ENCODE data around the gene SLC43A2. TPM values are rescaled to one million over a fixed set of nuclear protein-coding genes. Genes with fewer than 3 reads are reported as not detected.
"Not testable (repeated sequence)": the region's sequence is repeated elsewhere in the genome, so short reads cannot be mapped to it uniquely, and the experiment has no call there.

SLC43A2 gene
- total RNA-seq, 1 experiment from 2014 or later: 6.8 TPM

DNA sequence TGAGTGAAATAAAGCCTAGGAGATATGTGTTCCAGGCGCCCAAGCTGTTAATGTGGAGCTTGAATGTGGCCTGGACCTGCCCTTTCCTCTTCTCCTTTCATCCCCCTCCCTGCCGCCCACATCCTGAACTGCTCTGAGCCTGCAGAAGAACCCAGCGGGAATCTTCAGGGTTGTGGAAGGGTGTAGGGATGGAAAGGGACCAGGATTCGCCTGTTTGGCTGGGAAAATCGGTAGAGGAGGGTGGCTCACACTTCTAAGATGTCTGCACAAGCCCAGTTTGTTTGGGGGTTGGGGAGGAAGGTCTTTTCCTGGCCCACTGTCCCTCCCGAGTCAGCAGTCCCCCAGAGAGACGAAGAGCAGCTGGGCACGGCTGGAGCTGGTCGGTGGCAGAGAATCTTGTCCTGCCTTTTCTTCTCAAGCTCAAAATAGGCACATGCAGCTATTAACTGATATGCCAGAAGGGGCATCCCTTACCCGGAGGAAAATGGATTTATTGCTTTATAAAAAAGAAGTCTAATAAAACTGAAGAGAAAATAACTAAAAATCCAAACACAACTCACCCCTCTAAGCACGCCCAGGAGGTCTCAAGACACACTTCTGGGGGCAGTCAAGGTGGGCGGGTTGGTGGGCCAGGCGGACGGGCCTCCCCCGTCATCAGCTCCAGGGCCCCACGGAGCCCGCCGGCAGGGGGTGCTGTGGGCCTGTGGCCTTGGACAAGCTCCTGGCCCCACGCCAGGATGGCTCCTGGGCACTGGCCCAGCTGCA is 54.5 kb downstream of the SLC43A2 start:
- no peaks in the 10 kb centered on the region for H4K20me1 ChIP-seq (ENCODE audit: insufficient read depth)
- CTCF ChIA-PET: interaction anchor here (0.5 to 1.5 kb wide), 15 partner anchors 16 to 883 kb away, joined by 3 to 28 read pairs (median 3); partner anchors contain the start of genes RILP and SLC43A2
- H3K4me1 ChIP-seq (replicated peaks; ENCODE audit: insufficient read depth): peaks cover 13% of the 10 kb centered on the region
- POLR2A ChIA-PET (ENCODE audit: unreplicated experiment): interaction anchor here (0.6 to 0.8 kb wide), 4 partner anchors 16 to 450 kb away, joined by 3 to 7 read pairs (median 4); no protein-coding TSS in a partner anchor
- H3K27ac ChIP-seq: no peak overlapping the region
- TF ChIP-seq, protein P1, sequence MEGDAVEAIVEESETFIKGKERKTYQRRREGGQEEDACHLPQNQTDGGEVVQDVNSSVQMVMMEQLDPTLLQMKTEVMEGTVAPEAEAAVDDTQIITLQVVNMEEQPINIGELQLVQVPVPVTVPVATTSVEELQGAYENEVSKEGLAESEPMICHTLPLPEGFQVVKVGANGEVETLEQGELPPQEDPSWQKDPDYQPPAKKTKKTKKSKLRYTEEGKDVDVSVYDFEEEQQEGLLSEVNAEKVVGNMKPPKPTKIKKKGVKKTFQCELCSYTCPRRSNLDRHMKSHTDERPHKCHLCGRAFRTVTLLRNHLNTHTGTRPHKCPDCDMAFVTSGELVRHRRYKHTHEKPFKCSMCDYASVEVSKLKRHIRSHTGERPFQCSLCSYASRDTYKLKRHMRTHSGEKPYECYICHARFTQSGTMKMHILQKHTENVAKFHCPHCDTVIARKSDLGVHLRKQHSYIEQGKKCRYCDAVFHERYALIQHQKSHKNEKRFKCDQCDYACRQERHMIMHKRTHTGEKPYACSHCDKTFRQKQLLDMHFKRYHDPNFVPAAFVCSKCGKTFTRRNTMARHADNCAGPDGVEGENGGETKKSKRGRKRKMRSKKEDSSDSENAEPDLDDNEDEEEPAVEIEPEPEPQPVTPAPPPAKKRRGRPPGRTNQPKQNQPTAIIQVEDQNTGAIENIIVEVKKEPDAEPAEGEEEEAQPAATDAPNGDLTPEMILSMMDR (conservative IDR thresholded peaks at IDR 0.05): peak; percentile 97
- no peak for TF ChIP-seq EZH2 (IDR thresholded peaks at IDR 0.05; ENCODE audit: low read depth)
- BruUV-seq (replicated peaks): no TSS peak
- peak; percentile 45 to 91 for DNase-seq
- peak overlapping the region; percentile 49 for H3K4me2 ChIP-seq
- H3K36me3 ChIP-seq (ENCODE audit: low read depth): no peaks in the 10 kb centered on the region
- H3K27me3 ChIP-seq (ENCODE audit: insufficient read depth, low read depth): no peaks in the 10 kb centered on the region
- H3F3A ChIP-seq (ENCODE audit: insufficient read depth, low read depth): peaks cover 34% of the 10 kb centered on the region
- H3K4me3 ChIP-seq: no peak overlapping the region
- H3K9me2 ChIP-seq (ENCODE audit: insufficient read depth): no peaks in the 10 kb centered on the region
- H2AFZ ChIP-seq: no peak overlapping the region
- H3K79me2 ChIP-seq (ENCODE audit: low read depth): no peaks in the 10 kb centered on the region
- no peaks in the 10 kb centered on the region for H3K9me3 ChIP-seq (ENCODE audit: insufficient read depth, low read depth)
- intact Hi-C loops (cut with micrococcal nuclease; ENCODE audit: unreplicated experiment): loop anchor here (1.0 to 5.0 kb wide), 3 partner anchors 56 to 468 kb away; partner anchors contain the start of gene OVCA2

DNA sequence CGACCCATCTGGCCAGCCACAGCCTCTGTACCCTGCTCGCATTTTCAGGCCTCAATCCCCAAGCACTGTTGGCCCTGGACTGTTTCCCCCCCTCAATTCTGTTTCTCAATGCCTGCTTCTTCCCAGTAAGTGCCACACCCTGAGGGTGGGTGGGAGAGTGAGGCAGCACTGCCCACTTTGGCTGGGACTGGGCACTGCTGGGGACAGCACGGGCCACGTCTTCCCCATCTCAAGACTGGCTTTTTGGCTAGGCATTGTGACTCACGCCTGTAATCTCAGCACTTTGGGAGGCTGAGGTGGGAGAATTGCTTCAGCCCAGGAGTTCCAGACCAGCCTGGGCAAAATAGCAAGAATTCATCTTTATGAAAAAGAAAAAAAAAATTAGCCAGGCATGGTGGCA is 56.0 kb downstream of the SLC43A2 start:
- H3K9me2 ChIP-seq (ENCODE audit: insufficient read depth); H2AFZ ChIP-seq; DNase-seq; H3K4me2 ChIP-seq; H4K20me1 ChIP-seq (ENCODE audit: insufficient read depth); H3K4me3 ChIP-seq; H3K9me3 ChIP-seq (ENCODE audit: insufficient read depth, low read depth); H3K79me2 ChIP-seq (ENCODE audit: low read depth); H3K27ac ChIP-seq; H3K36me3 ChIP-seq (ENCODE audit: low read depth); H3K27me3 ChIP-seq (ENCODE audit: insufficient read depth, low read depth); BruUV-seq (replicated peaks); POLR2A ChIA-PET (ENCODE audit: unreplicated experiment): not testable (repeated sequence)
- intact Hi-C loops (cut with micrococcal nuclease; ENCODE audit: unreplicated experiment): loop anchor here (5.0 kb wide), 1 partner anchor 470 kb away; the partner anchor contains the start of gene OVCA2
- Histone ChIP-seq H3F3A (ENCODE audit: insufficient read depth, low read depth) (peaks cover 25% of the 10 kb centered on the region), H3K4me1 (replicated peaks; ENCODE audit: insufficient read depth) (peaks cover 13% of the 10 kb centered on the region)
- CTCF ChIA-PET: interaction anchor here (0.7 kb wide), 1 partner anchor 224 kb away, joined by 14 read pairs; no protein-coding TSS in a partner anchor

GRCh38 chr17:1571341-1571704 is 57.3 kb downstream of the SLC43A2 start:
- no peak overlapping the region for H2AFZ ChIP-seq
- H3K4me2 ChIP-seq: no peak overlapping the region
- no peaks in the 10 kb centered on the region for H3K27me3 ChIP-seq (ENCODE audit: insufficient read depth, low read depth)
- no peaks in the 10 kb centered on the region for H3K79me2 ChIP-seq (ENCODE audit: low read depth)
- ChIA-PET CTCF (interaction anchor here (0.6 kb wide), 1 partner anchor 17 kb away, joined by 5 read pairs; no protein-coding TSS in a partner anchor), POLR2A (ENCODE audit: unreplicated experiment) (no interaction called here)
- no TSS peak for BruUV-seq (replicated peaks)
- TF ChIP-seq EZH2 (IDR thresholded peaks at IDR 0.05; ENCODE audit: low read depth): no peak
- TF ChIP-seq, protein P1 (conservative IDR thresholded peaks at IDR 0.05): no peak
- no peak overlapping the region for H3K4me3 ChIP-seq
- intact Hi-C loops (cut with micrococcal nuclease; ENCODE audit: unreplicated experiment): loop anchor here (5.0 kb wide), 1 partner anchor 471 kb away; the partner anchor contains the start of gene OVCA2
- H3K4me1 ChIP-seq (replicated peaks; ENCODE audit: insufficient read depth): peaks cover 6% of the 10 kb centered on the region
- H3K9me3 ChIP-seq (ENCODE audit: insufficient read depth, low read depth): no peaks in the 10 kb centered on the region
- DNase-seq: no peak
- peaks cover 11% of the 10 kb centered on the region; the same call in 1 of the 2 replicates for H3F3A ChIP-seq (ENCODE audit: insufficient read depth, low read depth)
- no peaks in the 10 kb centered on the region for H3K9me2 ChIP-seq (ENCODE audit: insufficient read depth)
- H3K36me3 ChIP-seq (ENCODE audit: low read depth): no peaks in the 10 kb centered on the region
- H3K27ac ChIP-seq: no peak overlapping the region
- H4K20me1 ChIP-seq (ENCODE audit: insufficient read depth): no peaks in the 10 kb centered on the region

Data from PC-9 (cell line).